SK-N-SH treated with all-trans-retinoic acid at 6 μM for 48 hours (cell line): ENCODE data around the gene ARHGAP28.

Experiments used
- CREB5 ChIP-seq: fragments of 250-450 bp; sonication (Bioruptor Pico); IDR thresholded peaks from 2 replicates; pipeline ENCODE4 v1.5.1; 2020; ENCODE audit warnings: low read depth, mild to moderate bottlenecking, moderate library complexity
- CSRNP3 ChIP-seq: fragments of 250-450 bp; sonication (Bioruptor Pico); IDR thresholded peaks from 2 replicates; pipeline ENCODE4 v1.5.1; 2021; ENCODE audit warnings: mild to moderate bottlenecking, moderate library complexity
- OSR1 ChIP-seq: fragments of 250-450 bp; sonication (Bioruptor Pico); IDR thresholded peaks from 2 replicates; pipeline ENCODE4 v1.8.0; 2022; ENCODE audit warnings: moderate library complexity, mild to moderate bottlenecking, inconsistent platforms
- PATZ1 ChIP-seq: fragments of 250-450 bp; sonication (Bioruptor Pico); IDR thresholded peaks from 2 replicates; pipeline ENCODE4 v1.8.0; 2020; ENCODE audit warnings: mild to moderate bottlenecking, moderate library complexity, borderline replicate concordance
- POU6F1 ChIP-seq: fragments of 250-450 bp; sonication (Bioruptor Pico); IDR thresholded peaks from 2 replicates; pipeline ENCODE4 v1.8.0; 2021; ENCODE audit warnings: low read depth, mild to moderate bottlenecking, moderate library complexity, borderline replicate concordance
- RARB ChIP-seq: fragments of 250-450 bp; sonication (Bioruptor Pico); IDR thresholded peaks from 2 replicates; pipeline ENCODE4 v1.8.0; 2021; ENCODE audit warnings: mild to moderate bottlenecking, moderate library complexity
- SNAI2 ChIP-seq: fragments of 250-450 bp; sonication (Bioruptor Pico); IDR thresholded peaks from 2 replicates; pipeline ENCODE4 v1.5.0; 2020; ENCODE audit warnings: mild to moderate bottlenecking, moderate library complexity
- TCF4 ChIP-seq: fragments of 250-450 bp; sonication (Bioruptor Pico); IDR thresholded peaks from 2 replicates; pipeline ENCODE4 v1.8.0; 2021; ENCODE audit warnings: mild to moderate bottlenecking, moderate library complexity, borderline replicate concordance
- TSHZ2 ChIP-seq: fragments of 250-450 bp; sonication (Bioruptor Pico); IDR thresholded peaks from 2 replicates; pipeline ENCODE4 v1.5.0; 2020; ENCODE audit warnings: mild to moderate bottlenecking, moderate library complexity
- ZFP30 ChIP-seq: fragments of 450-650 bp; formaldehyde crosslinking; IDR thresholded peaks from 2 replicates; pipeline ENCODE4 v1.5.0; 2022; ENCODE audit warnings: mild to moderate bottlenecking, moderate library complexity

GRCh38 chr18:6741786-6742185 lies 12.3 kb downstream of the ARHGAP28 start:
- no peak for TF ChIP-seq SNAI2
- TF ChIP-seq PATZ1 (CRISPR knock-in tag): no peak
- no peak for TF ChIP-seq OSR1
- TF ChIP-seq ZFP30: no peak
- TF ChIP-seq POU6F1 (CRISPR knock-in tag): no peak
- TF ChIP-seq TSHZ2 (CRISPR knock-in tag): no peak
- no peak for TF ChIP-seq RARB (CRISPR knock-in tag)
- TF ChIP-seq CREB5 (CRISPR knock-in tag): no peak
- no peak for TF ChIP-seq TCF4 (CRISPR knock-in tag)
- no peak for TF ChIP-seq CSRNP3 (CRISPR knock-in tag)
